Activated naive CD4-positive, alpha-beta T cell treated with anti-CD3 and anti-CD28 coated beads, Interleukin-2, amount 10 ng/mL, durations not matched to agents 7 days and 5 days (primary cell): Measurements from ENCODE around the gene RGS19.

Source experiments
- CTCF ChIA-PET: fragments of 350-600 bp; sonication (Branson Sonifier 250); formaldehyde crosslinking; loops from one replicate; lab custom pipeline; 2021; ENCODE audit warnings: antibody characterized with exemption; lab: Charles Lee
- DNase-seq: peaks from one replicate; pipeline ENCODE4 v3.0.0-alpha.2; 2020
- H3K27ac Mint-ChIP-seq: one replicate; pipeline ENCODE4 v1.8.0; 2021; ENCODE audit warnings: mild to moderate bottlenecking, moderate library complexity, mixed read lengths
- H3K27me3 Mint-ChIP-seq: one replicate; pipeline ENCODE4 v1.8.0; 2021; ENCODE audit warnings: mild to moderate bottlenecking, mixed read lengths
- H3K36me3 Mint-ChIP-seq: one replicate; pipeline ENCODE4 v1.8.0; 2021; ENCODE audit warnings: mixed read lengths
- H3K4me1 Mint-ChIP-seq: one replicate; pipeline ENCODE4 v1.8.0; 2021; ENCODE audit warnings: mixed read lengths
- H3K4me3 Mint-ChIP-seq: one replicate; pipeline ENCODE4 v1.8.0; 2021; ENCODE audit warnings: mild to moderate bottlenecking, moderate library complexity, mixed read lengths
- H3K9me3 Mint-ChIP-seq: one replicate; pipeline ENCODE4 v1.8.0; 2021; ENCODE audit warnings: mixed read lengths

The RGS19 gene

DNA sequence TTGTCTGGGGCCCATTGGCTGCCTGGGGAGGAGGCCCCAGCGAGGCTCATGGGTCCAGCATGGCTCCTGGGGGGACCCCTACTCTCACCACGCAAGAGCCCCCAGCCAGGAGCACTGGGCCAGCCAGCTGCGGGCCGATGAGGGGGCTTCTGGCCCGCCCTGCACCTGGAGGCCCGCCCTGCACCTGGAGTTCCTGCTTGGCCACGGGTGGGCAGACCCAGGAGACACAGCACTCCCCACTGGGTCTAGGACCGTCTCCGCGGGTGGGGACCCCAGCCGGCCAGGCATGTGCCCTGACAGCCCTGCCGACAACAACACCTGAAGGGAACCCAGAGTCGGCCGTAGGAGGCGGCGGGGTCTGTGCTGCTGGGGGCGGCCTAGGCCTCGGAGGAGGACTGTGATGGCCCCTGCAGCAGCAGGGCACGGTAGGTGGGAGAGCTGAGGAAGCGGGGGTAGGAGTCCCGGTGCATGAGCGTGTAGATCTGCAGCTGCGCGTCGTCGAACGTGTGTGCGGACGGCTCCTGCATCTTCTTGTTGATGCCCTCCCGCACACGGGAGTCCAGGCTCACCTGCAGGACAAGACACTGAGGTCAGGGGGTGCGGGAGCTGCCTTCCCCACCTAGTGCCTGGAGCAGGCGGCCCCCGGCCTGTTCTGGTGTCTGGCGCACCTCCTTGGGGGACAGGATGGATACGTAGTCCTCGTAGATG, 5.7 kb downstream of the RGS19 start:
- no peak overlapping the region for H3K27ac Mint-ChIP-seq
- peaks cover 32% of the 10 kb centered on the region for H3K36me3 Mint-ChIP-seq
- H3K4me3 Mint-ChIP-seq = no peak overlapping the region
- no peaks in the 10 kb centered on the region for H3K9me3 Mint-ChIP-seq
- no peak for DNase-seq
- CTCF ChIA-PET = interaction anchor here (0.6 to 3.2 kb wide), 2 partner anchors 46 to 1271 kb away, joined by 3 to 10 read pairs; no protein-coding TSS in a partner anchor
- no peaks in the 10 kb centered on the region for H3K27me3 Mint-ChIP-seq
- peaks cover 45% of the 10 kb centered on the region for H3K4me1 Mint-ChIP-seq

DNA sequence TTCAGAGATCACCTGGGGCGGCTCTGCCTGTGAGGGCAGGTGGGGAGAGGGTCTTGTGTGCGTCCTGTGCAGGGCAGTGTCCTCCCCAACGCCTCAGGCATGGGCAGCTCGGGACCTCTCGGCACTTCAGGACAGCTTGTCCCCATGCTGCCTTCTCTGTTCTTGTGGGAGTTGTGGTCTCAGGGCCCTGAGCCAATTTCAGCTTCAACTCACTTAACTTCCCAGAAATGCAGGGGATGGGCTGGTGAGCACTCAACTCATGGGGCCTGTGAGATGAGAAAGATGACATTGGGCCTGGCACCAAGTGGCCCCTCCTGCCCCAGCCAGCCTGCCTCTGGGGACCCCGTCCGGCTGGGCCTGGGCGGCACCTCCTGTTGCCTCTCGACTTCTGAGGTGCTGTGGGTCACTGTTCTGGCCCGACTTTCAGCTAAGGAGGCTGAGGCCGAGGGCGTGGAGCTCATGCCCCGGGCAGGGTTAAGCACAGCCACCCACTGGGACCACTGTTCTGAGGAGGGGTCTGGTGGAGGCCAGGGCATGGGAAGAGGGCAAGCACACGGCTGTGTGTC, 6.7 kb downstream of the RGS19 start:
- peaks cover 26% of the 10 kb centered on the region for H3K36me3 Mint-ChIP-seq
- peaks cover 51% of the 10 kb centered on the region for H3K4me1 Mint-ChIP-seq
- CTCF ChIA-PET = interaction anchor here (0.7 to 3.2 kb wide), 2 partner anchors 48 to 92 kb away, joined by 3 to 10 read pairs; no protein-coding TSS in a partner anchor
- no peaks in the 10 kb centered on the region for H3K9me3 Mint-ChIP-seq
- no peak overlapping the region for H3K27ac Mint-ChIP-seq
- no peaks in the 10 kb centered on the region for H3K27me3 Mint-ChIP-seq
- DNase-seq = no peak
- H3K4me3 Mint-ChIP-seq = no peak overlapping the region

DNA sequence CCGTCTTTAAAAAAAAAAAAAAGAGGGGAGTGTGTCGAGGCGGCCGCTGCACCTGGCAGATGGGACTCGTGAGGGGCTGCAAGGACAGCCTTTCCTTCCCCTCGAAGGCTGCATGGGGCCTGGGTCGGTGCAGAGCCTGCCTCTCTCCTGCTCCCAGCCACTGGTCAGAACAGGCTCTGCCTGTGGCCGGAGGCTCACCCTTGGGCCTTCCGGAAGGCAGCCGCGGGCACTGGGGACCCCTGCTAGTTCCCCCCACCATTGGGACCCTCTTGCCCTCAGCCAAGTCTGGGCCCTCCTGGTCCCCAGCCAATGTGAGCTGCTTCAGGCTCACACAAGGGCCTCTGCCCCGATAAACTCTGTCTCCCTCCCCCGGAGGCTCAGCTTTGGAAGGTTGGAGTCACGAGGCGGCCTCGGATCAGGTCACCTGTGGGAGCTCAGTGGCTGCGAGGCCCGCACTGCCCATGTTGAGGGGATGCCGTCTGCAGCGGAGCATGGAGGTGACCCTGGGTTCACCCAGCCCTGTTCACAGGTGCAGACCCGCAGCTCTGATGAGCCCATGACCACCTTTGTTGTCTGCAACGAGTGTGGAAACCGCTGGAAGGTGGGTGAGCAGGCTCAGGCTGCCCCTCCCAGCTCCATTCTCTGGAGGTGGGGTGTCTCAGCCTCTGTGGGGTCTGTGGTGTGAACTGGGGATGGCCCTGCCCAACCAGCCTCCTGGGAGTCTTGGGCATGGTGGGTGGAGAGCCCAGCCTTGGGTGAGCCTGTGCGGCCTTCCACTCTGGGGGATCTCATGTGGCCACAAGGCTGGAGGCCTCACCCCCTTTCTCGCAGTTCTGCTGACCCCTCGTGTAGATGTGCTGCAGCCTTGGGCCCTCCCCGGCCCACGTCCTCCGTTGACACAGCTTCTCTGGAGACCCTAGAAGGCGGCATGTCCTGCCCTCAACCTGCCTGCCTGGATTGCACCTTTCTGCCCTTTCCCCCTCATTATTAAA, 7.7 kb downstream of the RGS19 start:
- no peak for DNase-seq
- no peaks in the 10 kb centered on the region for H3K27me3 Mint-ChIP-seq
- H3K36me3 Mint-ChIP-seq = peaks cover 21% of the 10 kb centered on the region
- H3K9me3 Mint-ChIP-seq = no peaks in the 10 kb centered on the region
- no peak overlapping the region for H3K4me3 Mint-ChIP-seq
- peak overlapping the region; percentile 37 for H3K27ac Mint-ChIP-seq
- CTCF ChIA-PET = interaction anchor here (0.7 to 3.2 kb wide), 3 partner anchors 14 to 91 kb away, joined by 3 to 10 read pairs (median 4); no protein-coding TSS in a partner anchor
- H3K4me1 Mint-ChIP-seq = peaks cover 56% of the 10 kb centered on the region

DNA sequence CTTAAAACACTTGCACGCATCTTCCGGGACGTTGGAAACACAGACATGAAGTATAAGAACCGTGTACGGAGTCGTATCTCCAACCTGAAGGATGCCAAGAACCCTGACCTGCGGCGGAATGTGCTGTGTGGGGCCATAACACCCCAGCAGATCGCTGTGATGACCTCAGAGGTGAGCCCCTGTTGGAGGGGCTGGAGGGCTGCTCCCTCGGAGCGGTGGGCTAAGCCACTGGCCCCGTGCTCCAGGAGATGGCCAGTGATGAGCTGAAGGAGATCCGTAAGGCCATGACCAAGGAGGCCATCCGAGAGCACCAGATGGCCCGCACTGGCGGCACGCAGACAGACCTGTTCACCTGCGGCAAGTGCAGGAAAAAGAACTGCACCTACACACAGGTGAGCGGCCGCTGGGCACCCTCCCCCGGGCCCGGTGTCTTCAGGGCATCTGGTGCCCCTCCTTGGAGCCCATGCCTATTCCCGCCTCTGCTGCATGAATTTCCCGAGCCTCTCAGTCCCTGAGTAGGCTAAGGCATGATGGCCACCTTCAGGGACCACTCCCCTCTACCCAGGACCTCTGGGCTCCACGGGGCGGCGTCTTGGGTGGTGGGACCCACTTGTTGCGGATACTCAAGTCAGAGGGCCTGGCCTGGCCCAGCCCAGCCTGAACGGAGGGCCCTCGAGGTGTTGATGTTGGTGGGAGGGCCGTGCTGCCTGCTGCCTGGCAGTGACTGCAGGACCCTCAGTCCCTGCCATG, 8.9 kb downstream of the RGS19 start:
- no peaks in the 10 kb centered on the region for H3K27me3 Mint-ChIP-seq
- H3K27ac Mint-ChIP-seq = peak overlapping the region; percentile 49

DNA sequence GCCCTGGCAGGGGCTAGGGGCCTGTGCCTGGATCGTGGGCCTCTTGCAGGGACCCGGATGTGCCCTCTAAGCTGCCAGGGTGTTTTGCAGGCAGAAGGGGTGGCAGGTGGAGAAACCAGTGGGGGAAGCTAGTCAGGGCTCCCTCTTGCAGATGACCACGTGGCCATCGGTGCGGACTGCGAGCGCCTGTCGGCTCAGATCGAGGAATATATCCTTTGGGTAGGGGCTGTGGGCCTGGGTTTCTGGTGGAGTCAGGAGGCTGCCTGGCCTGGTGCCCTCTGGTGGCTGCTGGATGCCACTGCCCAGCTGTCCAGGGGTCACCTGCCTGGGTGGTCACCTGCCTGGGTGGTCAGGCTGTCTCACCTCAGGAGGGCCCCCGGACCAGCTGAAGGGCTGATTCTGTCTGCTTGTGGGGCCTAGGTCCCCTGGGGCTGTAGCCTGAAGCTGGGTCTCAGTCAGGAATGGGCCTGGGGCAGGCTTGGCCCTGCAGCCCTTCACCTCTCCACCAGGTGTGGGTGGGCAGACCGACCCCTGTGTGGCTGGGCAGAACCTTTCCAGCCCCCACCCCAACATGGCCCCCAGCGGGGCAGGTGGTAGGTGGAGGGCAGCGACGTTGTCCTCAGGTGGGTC, 9.6 kb downstream of the RGS19 start:
- H3K9me3 Mint-ChIP-seq = no peaks in the 10 kb centered on the region
- no peak overlapping the region for H3K27ac Mint-ChIP-seq
- H3K36me3 Mint-ChIP-seq = peaks cover 12% of the 10 kb centered on the region
- no peaks in the 10 kb centered on the region for H3K27me3 Mint-ChIP-seq
- DNase-seq = peak; percentile 48
- CTCF ChIA-PET = interaction anchor here (1.3 to 1.6 kb wide), 2 partner anchors 14 to 30 kb away, joined by 7 to 8 read pairs; partner anchors contain the start of gene LKAAEAR1
- peaks cover 60% of the 10 kb centered on the region for H3K4me1 Mint-ChIP-seq
- no peak overlapping the region for H3K4me3 Mint-ChIP-seq

More for the DNA sequence above, 8.9 kb downstream of the RGS19 start:
- H3K4me3 Mint-ChIP-seq = no peak overlapping the region
- CTCF ChIA-PET = interaction anchor here (1.3 kb wide), 1 partner anchor 30 kb away, joined by 8 read pairs; no protein-coding TSS in a partner anchor
- H3K9me3 Mint-ChIP-seq = no peaks in the 10 kb centered on the region
- peaks cover 15% of the 10 kb centered on the region for H3K36me3 Mint-ChIP-seq
- H3K4me1 Mint-ChIP-seq = peaks cover 57% of the 10 kb centered on the region
- DNase-seq = no peak

DNA sequence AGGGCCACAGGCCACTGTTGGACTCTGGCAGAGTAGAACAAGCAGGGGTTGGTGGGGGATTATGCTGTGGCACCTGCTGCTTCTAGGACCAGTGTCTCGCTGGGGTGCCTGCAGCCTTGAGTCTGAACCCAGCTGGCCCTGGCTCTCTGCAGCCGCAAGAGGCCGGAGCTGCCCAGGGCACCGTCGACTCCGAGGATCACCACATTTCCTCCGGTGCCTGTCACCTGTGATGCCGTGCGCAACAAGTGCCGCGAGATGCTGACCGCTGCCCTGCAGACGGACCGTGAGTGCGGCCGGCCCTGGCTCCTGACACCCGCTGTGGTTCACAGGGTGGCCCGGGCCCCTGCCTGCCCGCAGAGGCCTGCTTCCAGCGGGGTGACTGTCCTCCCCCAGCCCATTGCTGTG, 10.1 kb downstream of the RGS19 start:
- Mint-ChIP-seq H3K36me3 (peaks cover 8% of the 10 kb centered on the region), H3K27me3 (no peaks in the 10 kb centered on the region), H3K27ac (no peak overlapping the region), H3K9me3 (no peaks in the 10 kb centered on the region), H3K4me3 (no peak overlapping the region), H3K4me1 (peaks cover 64% of the 10 kb centered on the region)
- CTCF ChIA-PET = interaction anchor here (1.3 to 1.6 kb wide), 2 partner anchors 15 to 29 kb away, joined by 7 to 8 read pairs; partner anchors contain the start of gene LKAAEAR1
- no peak for DNase-seq

DNA sequence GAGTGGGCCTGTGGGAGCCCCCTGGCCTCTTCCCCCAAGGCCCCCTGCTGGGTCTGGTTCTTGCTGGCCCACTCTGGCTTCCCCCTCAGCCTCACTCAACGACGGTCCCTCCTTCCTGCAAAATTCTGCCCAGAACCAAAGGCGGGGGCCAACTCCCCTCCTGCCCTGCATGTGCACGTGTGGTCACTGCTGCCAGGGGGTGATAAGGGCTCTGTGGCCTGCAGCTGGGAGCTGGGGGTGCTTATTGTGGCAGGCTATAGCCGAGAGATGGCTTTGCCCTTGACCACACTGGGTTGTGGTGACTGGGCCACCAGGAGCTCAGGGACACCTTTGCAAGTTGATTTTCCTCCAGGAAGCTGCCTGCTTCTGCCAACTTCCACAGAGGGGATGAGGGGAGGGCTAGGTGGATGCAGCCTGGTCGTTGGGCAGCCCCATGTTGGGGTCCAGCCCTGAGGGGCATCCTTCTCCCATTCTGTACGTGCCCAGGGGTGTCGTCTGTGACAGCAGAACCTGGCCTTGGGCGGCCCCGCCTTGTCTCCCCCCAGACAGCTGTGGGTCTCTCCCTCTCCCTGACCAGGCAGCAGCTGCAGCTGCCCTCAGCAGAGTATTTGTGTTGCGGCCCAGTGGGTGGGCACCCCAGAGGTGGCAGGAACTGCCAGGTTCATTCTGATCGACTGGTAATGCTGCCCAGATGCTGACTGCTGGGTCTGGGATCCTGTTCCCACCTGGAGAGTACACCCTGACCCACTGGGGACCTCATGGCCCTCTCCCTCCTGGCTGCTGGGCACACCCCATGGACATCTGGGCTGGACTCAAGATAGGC, 10.7 kb downstream of the RGS19 start:
- Mint-ChIP-seq H3K4me3 (no peak overlapping the region), H3K27ac (peak overlapping the region; percentile 79), H3K27me3 (no peaks in the 10 kb centered on the region), H3K9me3 (no peaks in the 10 kb centered on the region), H3K36me3 (peaks cover 5% of the 10 kb centered on the region), H3K4me1 (peaks cover 64% of the 10 kb centered on the region)
- CTCF ChIA-PET = interaction anchor here (1.6 kb wide), 1 partner anchor 15 kb away, joined by 7 read pairs; the partner anchor contains the start of gene LKAAEAR1
- DNase-seq = no peak

DNA sequence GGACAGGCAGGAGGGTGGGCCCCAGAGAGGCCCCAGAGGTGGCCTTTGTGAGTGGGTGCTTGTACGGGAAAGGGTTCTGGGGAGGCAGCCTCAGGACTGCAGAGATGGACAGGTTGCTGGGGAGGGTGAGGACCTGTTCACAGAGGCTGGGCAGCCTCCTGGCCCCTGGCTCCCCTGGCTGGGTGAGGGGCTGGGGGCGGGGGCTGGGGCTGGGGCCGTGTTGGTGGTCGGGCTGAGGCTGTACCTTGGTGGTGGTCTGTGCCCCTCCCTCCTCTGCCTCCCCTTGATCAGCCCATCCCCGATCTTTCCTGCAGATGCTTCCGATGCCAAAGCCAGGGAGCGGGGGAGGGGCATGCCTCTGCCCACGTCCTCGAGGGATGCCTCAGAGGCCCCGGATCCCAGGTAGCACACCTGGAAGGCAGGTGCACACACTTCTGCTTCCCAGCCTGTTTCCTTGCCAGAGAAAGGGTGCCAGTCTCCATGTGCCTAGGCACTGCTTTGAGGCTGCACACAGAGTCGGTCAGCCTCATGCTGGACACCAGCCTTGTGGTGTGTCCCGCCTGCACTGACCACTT, 11.5 kb downstream of the RGS19 start:
- DNase-seq = no peak
- Mint-ChIP-seq H3K27ac (peak overlapping the region; percentile 24), H3K4me1 (peaks cover 60% of the 10 kb centered on the region), H3K36me3 (peaks cover 2% of the 10 kb centered on the region), H3K27me3 (no peaks in the 10 kb centered on the region), H3K9me3 (no peaks in the 10 kb centered on the region), H3K4me3 (no peak overlapping the region)
- CTCF ChIA-PET = no interaction called here

DNA sequence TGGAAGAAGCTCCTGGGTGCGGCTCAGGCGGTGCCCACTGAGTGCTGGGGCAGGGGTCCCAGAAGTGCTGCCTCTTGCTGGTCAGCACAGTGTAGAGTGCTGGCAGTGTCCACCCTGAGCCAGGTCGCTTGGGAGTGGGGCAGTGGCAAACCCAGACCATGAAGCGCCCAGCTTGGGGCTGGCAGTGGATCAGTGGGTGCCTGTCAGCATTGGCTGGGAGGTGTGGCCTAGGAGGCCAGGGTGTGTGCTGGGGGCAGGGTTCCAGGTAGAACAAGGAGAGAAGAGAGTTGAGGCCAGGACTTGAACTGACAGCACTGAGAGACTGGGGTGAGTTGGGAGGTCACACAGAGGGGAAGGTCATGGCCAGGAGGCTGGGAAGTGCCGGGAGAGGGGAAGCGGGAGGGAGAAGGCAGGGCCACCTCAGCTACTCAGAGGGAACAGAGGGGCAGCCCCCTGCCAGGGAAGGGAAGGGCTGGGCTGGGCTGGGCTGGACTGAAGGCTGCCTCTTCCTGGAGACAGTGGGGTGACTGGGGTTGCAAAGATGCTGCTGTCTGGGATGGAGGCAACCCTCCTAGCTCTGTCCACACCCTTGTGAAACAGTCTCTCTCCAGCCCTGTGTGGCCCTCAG, 12.2 kb downstream of the RGS19 start:
- CTCF ChIA-PET = no interaction called here

DNA sequence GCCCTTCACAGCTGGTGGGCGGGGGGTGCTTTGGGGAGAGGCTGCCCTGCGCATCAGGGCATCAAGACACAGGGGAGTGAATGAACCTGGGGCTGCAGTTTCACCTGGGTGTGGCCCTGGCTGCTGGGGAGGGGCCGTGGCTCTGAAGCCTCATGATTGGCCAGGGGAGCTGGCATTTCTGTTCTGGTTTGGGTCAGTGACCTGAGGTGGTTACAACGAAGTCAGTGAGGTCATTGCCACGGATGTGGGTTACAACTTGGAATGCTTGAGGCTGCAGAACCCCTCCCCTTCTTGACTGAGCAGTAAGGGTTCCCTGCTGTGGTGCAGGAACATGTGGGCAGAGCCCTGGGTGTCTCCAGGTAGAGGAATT, 13.4 kb downstream of the RGS19 start:
- CTCF ChIA-PET = interaction anchor here (1.1 kb wide), 1 partner anchor 27 kb away, joined by 4 read pairs; no protein-coding TSS in a partner anchor
- H3K27ac Mint-ChIP-seq = peak overlapping the region; percentile 90
- no peaks in the 10 kb centered on the region for H3K9me3 Mint-ChIP-seq
- DNase-seq = peak; percentile 85
- no peaks in the 10 kb centered on the region for H3K27me3 Mint-ChIP-seq
- no peaks in the 10 kb centered on the region for H3K36me3 Mint-ChIP-seq
- peaks cover 60% of the 10 kb centered on the region for H3K4me1 Mint-ChIP-seq
- H3K4me3 Mint-ChIP-seq = peak overlapping the region; percentile 58

More for the DNA sequence above, 12.2 kb downstream of the RGS19 start:
- Mint-ChIP-seq H3K4me3 (peak overlapping the region; percentile 12), H3K27ac (peak overlapping the region; percentile 72), H3K4me1 (peaks cover 57% of the 10 kb centered on the region), H3K36me3 (peaks cover under 1% of the 10 kb centered on the region), H3K27me3 (no peaks in the 10 kb centered on the region), H3K9me3 (no peaks in the 10 kb centered on the region)
- DNase-seq = no peak

DNA sequence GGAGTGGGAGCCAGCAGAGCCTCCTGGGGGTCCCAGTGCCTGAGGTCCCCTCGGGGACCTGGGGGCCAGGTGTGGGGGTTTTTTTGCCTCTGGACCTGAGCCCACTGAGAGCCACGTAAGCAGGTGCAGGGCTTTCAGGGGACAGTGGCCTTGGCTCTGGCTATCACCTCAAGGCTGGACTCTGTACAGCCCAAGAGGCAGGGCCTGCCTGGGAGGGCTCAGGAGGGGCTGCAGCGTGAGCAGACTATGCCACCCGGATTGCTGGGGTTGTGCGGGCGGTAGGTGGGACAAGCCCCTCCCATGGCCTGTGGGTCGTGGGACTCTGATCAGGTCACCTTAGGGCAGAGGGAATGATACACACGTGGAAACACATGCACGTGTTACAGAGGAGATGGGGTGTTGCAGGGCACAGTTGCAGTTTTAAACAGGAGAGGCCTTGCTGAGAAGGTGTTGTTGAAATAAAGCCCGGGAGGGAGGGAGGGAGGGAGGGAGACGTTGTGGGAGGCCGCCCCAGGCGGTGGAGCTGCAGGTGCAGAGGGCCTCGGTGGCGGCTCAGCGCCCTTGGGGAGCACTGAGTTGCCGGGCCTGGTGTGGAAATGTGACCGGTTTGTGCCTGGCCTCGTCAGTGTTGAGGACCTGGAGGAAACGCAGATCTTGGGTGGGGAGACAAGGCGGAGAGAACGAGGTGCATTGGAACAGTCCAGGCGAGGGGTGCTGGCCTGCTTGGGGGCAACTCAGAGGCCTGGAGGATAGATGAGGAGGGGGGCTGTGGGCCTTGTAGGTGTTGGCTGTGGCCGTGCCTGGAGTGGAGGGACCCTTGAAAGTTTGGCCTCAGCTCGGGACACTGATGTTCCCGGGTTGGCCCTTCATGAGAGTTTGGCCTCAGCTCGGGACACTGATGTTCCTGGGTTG, 14.0 kb downstream of the RGS19 start:
- Mint-ChIP-seq H3K9me3 (no peaks in the 10 kb centered on the region), H3K27ac (peak overlapping the region; percentile 90), H3K4me1 (peaks cover 60% of the 10 kb centered on the region), H3K27me3 (peaks cover under 1% of the 10 kb centered on the region), H3K36me3 (no peaks in the 10 kb centered on the region), H3K4me3 (peak overlapping the region; percentile 58)
- CTCF ChIA-PET = interaction anchor here (1.1 kb wide), 1 partner anchor 26 kb away, joined by 4 read pairs; no protein-coding TSS in a partner anchor
- DNase-seq = peak; percentile 54
